Right lung (tissue), 5 donors: ENCODE results near the gene CERS6. TPM values are rescaled to one million over a fixed set of nuclear protein-coding genes. Genes with fewer than 3 reads are reported as not detected.
"Not testable (repeated sequence)": the region's sequence is repeated elsewhere in the genome, so short reads cannot be mapped to it uniquely, and the experiment has no call there.

Source experiments
- DNase-seq, 2 donors: peaks; one replicate each; pipeline ENCODE4 v3.0.0-alpha.2; 2013
- polyA plus RNA-seq, 5 donors: library from polyadenylated mRNA; unstranded; fragments of 120-200 nt; gene quantifications; one replicate each; pipeline versions ENCODE4 v1.2.1 to v1.2.3, GENCODE V29; 2013; ENCODE audit warnings: inconsistent platforms in 1 of 5, low replicate concordance in 1 of 5; ENCODE audit not compliant: insufficient read length in 5 of 5, insufficient read depth in 1 of 5

CERS6 gene
- polyA plus RNA-seq, 5 donors, result 13.4 to 23.8 (median 22.7) TPM

- DNase-seq, result peak in 1 of 2 donors; percentile 12
Measured at GRCh38 chr2:168466834-168467565, 10.9 kb downstream of the CERS6 start.

DNA sequence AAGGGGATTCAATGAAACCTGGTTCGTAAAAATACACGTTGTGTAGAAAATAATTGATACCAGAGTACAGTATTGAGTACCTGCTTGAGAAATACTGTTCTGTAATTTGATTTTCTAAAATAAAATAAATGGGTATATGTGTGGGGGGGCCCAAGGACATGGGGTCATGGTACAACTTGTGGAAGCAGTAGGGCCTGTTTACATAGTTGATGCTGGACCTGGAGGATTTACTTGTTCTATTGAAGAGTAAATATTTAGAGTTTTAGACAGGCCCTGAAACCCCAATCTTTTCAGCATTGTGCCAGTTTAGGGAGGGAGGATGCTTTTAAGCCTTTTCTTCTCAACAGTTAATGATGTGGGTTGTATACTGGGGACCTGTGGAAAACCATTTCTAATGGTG lies 11.7 kb downstream of the CERS6 start:
- no peak for DNase-seq

GRCh38 chr2:168468354-168468753 lies 12.3 kb downstream of the CERS6 start:
- DNase-seq, result no peak

DNA sequence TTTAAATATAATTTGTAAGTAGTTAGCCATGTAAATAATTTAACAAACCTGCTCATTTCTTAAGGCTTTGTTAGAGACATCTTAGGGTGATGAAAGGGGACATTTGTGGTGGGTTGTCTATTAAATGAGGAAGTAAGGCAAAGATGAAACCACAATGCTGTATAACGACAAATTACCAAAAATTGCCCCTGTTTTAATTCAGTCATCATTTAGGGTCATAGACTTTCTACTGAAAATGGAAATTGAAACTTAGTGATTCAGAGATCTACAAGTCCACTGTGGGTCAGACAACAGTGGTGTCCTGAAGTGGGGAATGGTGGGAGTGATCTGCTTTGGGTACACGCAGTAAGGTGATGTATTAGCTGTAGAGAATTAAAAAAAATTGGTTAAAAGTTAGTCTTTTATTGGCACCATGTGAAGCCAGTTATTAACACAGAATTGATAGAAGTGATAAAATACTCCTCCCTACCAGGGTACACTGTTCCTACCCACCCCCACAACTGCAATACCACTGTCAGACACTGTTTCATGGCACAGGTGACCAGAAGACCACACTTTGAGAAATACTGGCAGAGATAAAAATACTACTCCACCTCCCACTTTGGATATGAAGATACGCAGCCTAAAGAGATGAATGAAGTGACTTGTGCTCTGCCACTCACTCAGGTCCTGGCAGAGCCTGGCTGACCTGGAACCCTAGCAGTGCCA lies 13.4 kb downstream of the CERS6 start:
- DNase-seq, result no peak

GRCh38 chr2:168470320-168471162 lies 14.5 kb downstream of the CERS6 start:
- no peak for DNase-seq

- no peak for DNase-seq
Measured at GRCh38 chr2:168471163-168471475, 15.0 kb downstream of the CERS6 start.

DNA sequence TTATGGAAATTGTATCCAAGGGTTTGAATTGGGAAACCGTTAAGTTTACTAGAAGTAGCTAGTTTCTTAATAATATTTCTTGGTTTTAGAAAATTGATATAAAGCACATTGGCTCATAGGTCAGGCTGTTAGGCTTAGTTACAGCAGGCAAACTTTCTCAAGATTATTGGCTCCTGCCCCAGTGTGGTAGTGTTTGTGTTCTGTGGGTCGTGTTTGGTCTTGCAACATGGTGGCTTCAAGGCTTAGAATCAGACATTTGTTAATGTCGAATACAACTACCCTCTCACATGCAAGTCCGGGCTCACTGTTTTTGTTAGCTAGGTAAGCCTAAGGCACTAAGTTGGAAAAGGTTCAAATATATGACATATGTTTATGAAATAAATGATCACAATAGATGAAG lies 19.6 kb downstream of the CERS6 start:
- no peak for DNase-seq

GRCh38 chr2:168478206-168478605 lies 22.1 kb downstream of the CERS6 start:
- no peak for DNase-seq

DNA sequence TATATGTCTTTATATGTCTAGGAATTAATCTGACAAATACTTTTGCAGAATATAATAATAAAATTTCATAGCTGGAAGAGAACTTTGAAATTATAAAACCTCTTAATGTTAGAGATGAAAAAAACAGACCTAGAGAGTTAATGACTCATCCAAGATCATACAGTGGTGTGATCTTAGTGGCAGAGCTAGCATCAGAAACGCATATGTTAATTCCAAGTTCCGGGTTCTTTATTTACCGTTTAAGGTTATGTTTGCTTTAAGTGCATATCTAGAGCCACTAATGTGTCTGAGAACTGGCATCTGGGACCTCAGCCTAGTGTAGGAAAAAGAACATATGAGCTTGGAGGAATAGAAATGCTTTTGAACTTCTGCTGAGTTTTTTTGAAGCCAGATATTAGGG lies 24.3 kb downstream of the CERS6 start:
- no peak for DNase-seq

DNA sequence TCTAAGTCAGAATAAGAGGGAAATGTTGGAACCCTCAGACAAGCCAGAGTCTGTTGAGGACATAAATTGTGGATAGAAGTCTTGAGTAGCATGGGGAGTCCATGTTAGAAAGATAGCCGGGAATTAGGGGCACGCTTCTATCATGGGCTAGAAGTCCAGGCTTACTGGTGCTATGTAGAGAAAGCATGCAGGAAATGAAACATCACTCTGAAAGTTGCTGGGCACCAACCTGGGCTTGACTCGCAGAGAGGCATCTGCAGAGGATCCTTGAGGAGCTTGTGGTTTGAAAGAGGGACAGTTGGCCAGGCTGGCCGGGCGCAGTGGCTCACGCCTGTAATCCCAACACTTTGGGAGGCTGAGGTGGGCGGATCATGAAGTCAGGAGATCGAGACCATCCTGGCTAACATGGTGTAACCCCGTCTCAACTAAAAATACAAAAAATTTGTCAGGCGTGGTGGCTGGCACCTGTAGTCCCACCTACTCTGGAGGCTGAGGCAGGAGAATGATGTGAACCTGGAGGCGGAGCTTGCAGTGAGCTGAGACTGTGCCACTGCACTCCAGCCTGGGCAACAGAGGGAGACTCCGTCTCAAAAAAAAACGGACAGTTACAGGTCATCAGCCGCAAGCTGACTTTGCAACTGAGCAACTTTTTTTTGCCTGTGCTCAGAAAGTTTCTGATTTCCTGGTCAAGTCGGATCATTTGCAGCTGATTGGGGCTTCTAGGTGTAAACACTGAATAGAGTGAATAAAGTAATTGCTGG lies 24.9 kb downstream of the CERS6 start:
- no peak for DNase-seq

DNA sequence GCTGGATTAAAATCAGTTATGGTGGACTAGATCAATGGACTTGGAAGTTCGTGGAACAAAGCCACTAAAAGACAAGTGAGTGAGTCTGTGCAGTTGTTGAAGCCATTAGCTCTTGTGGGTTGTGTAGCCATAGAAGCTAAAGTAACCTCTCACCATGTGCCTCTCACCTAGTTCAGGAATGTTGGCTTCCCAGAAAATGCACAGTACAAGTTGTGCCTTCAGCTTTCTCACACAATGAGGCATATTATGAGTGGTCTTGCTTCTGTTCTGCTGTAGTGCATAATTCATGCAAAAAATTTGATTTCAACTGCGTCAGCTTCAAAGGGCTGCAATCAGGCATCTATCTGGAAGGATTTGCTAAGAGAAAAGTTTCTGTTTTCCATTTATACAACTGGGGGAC lies 26.2 kb downstream of the CERS6 start:
- DNase-seq, result no peak

GRCh38 chr2:168482952-168483831 lies 27.1 kb downstream of the CERS6 start:
- DNase-seq, result no peak

DNA sequence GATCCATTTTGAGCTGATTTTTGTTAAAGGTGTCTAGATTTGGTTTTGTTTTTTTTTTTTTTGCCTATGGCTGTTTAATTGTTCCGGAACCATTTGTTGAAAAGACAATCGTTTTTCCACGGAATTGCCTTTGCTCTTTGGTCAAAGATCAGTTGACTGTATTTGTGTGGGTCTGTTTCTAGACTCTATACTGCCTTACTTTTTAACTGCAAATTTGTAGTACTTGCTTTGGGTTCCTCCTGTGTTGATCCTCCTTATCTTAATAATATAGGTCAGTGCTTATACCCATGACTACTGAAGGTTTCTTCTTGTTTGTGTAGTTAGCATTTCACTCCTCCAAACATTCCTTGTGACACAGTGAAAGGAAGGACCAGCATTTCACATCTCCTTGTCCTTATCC lies 30.4 kb downstream of the CERS6 start:
- DNase-seq, result no peak

DNA sequence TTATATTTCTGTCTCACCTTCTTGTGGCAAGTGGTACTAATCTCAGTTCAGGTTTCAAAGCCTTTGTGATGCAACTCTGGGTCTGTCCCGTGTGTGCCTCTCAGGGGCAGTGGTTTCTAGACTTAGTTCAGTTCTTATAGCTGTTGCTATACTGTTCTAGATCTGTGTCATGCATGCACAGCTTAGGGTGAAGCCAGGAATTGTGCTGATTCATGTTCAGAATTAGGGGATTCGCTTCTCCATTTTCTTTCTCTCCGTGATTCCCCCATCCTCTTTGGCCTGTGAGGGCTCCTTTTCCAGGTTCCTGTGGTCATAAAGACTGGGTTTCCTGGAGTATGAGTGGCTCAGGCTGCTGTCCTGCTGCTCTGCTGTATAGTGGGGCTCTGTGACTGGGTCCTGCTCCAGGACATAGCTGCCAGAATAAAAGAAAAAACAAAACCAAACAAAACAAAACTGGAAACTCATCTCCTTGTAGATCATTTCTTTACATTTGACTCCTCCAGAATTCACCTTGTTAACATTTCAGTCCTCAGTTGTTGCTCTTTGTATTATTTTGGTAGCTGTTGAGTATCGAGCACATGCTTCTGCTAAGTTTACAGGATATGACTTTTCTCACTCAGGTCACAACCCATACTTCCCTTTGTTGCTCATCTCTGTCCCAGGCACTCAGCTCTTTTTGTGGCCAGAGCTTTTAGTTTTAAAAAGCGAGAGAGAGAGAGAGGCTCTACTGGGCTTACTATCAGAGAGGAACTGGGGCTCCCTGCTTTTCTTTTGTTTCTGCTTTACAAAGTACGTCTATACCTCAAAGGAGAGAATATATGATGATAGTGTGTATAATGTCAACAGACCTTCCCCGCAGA lies 34.2 kb downstream of the CERS6 start:
- no peak for DNase-seq

GRCh38 chr2:168490946-168491605 lies 35.0 kb downstream of the CERS6 start:
- DNase-seq, result no peak

DNA sequence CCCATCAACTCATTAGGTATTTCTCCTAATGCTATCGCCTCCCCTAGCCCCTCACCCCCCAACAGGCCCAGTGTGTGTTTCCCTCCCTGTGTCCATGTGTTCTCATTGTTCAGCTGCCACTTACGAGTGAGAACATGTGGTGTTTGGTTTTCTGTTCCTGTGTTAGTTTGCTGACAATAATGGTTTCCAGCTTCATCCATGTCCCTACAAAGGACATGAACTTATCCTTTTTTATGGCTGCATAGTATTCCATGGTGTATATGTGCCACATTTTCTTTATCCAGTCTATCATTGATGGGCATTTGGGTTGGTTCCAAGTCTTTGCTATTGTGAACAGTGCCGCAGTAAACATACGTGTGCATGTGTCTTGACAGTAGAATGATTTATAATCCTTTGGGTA lies 35.7 kb downstream of the CERS6 start:
- DNase-seq, result not testable (repeated sequence)

GRCh38 chr2:168493219-168493618 lies 37.1 kb downstream of the CERS6 start:
- DNase-seq, result not testable (repeated sequence)

GRCh38 chr2:168494190-168494711 lies 38.2 kb downstream of the CERS6 start:
- DNase-seq, result no peak

GRCh38 chr2:168495524-168495923 lies 39.5 kb downstream of the CERS6 start:
- no peak for DNase-seq
